H1 (cell line): ENCODE results near the gene ADGRF5. TPM values are rescaled to one million over a fixed set of nuclear protein-coding genes. Genes with fewer than 3 reads are reported as not detected.
"Not testable (repeated sequence)": the region's sequence is repeated elsewhere in the genome, so short reads cannot be mapped to it uniquely, and the experiment has no call there.

Source experiments
- CTCF ChIA-PET: fragments of 300-600 bp; sonication (Branson Sonifier 250); formaldehyde crosslinking; loops from one replicate; lab custom pipeline; 2021; ENCODE audit not compliant: partially characterized antibody; lab: Charles Lee
- POLR2A ChIA-PET: fragments of 300-600 bp; sonication (Branson Sonifier 250); formaldehyde crosslinking; loops from one replicate; lab custom pipeline; 2021; ENCODE audit warnings: inconsistent platforms; ENCODE audit not compliant: partially characterized antibody; lab: Charles Lee
- DNase-seq, 2 experiments: peaks; one replicate each; pipeline versions ENCODE4 v3.0.0 to v3.0.0-alpha.2; 2010 to 2022; ENCODE audit warnings: low spot score in 2 of 2, low read depth in 1 of 2, mixed read lengths in 1 of 2
- FAIRE-seq: peaks from 2 replicates; lab custom pipeline; 2011; peaks lifted over from hg19 to GRCh38; lab: Jason Lieb, UNC
- H2AFZ ChIP-seq: 2 replicates; pipeline ENCODE4 v1.8.1; 2012; ENCODE audit warnings: low read length, inconsistent platforms
- H2AK5ac ChIP-seq: 2 replicates; pipeline ENCODE4 v1.6.1; 2013; ENCODE audit warnings: low read depth, low read length
- H2BK120ac ChIP-seq: replicated peaks from 2 replicates; pipeline ENCODE3; 2013; ENCODE audit warnings: low read depth, low read length, inconsistent platforms
- H2BK12ac ChIP-seq: 2 replicates; pipeline ENCODE4 v1.6.1; 2013; ENCODE audit warnings: low read depth, low read length
- H2BK15ac ChIP-seq: 2 replicates; pipeline ENCODE4 v1.6.1; 2013; ENCODE audit warnings: low read length
- H2BK20ac ChIP-seq: 2 replicates; pipeline ENCODE4 v1.6.1; 2013; ENCODE audit warnings: low read length
- H2BK5ac ChIP-seq: 2 replicates; pipeline ENCODE4 v1.6.1; 2013; ENCODE audit warnings: low read depth, low read length
- H3K14ac ChIP-seq: 2 replicates; pipeline ENCODE4 v1.6.1; 2013; ENCODE audit warnings: inconsistent platforms; ENCODE audit not compliant: insufficient read length
- H3K18ac ChIP-seq: 2 replicates; pipeline ENCODE4 v1.6.1; 2013; ENCODE audit warnings: low read length; ENCODE audit errors: extremely low read depth
- H3K23ac ChIP-seq: 2 replicates; pipeline ENCODE4 v1.6.1; 2013; ENCODE audit warnings: inconsistent platforms; ENCODE audit not compliant: insufficient read length
- H3K23me2 ChIP-seq: 2 replicates; pipeline ENCODE4 v1.6.1; 2013; ENCODE audit warnings: low read depth, low read length
- H3K27ac ChIP-seq: 2 replicates; pipeline ENCODE4 v1.6.1; 2011; ENCODE audit warnings: low read depth, low read length, inconsistent platforms
- H3K27me3 ChIP-seq, 4 experiments: replicated peaks in 1 of 4; 1 replicate in 1 of 4; 2 replicates in 3 of 4; pipeline versions ENCODE4 v1.6.1 to v1.8.1; 2011 to 2013; ENCODE audit warnings: low read length in 3 of 4, mild to moderate bottlenecking in 3 of 4, inconsistent platforms in 2 of 4, mixed read lengths in 2 of 4, moderate library complexity in 1 of 4; ENCODE audit not compliant: control insufficient read depth in 3 of 4, insufficient read depth in 3 of 4; ENCODE audit errors: extremely low read depth in 1 of 4
- H3K36me3 ChIP-seq, 4 experiments: 2 replicates each; pipeline versions ENCODE4 v1.6.1 to v1.8.1; 2011 to 2013; ENCODE audit warnings: mild to moderate bottlenecking in 4 of 4, low read length in 3 of 4, moderate library complexity in 2 of 4, control low read depth in 1 of 4, inconsistent platforms in 1 of 4; ENCODE audit not compliant: insufficient read depth in 4 of 4, control insufficient read depth in 2 of 4
- H3K4ac ChIP-seq: replicated peaks from 2 replicates; pipeline ENCODE3; 2013; ENCODE audit warnings: low read length, low read depth, mixed read lengths, inconsistent platforms; ENCODE audit not compliant: insufficient read length
- H3K4me1 ChIP-seq, 4 experiments: replicated peaks in 1 of 4; 1 replicate in 1 of 4; 2 replicates in 3 of 4; pipeline versions ENCODE4 v1.6.1 to v1.8.1; 2011 to 2013; ENCODE audit warnings: low read length in 3 of 4, inconsistent platforms in 2 of 4, mixed read lengths in 1 of 4; ENCODE audit not compliant: insufficient read depth in 4 of 4, control insufficient read depth in 3 of 4
- H3K4me2 ChIP-seq, 2 experiments: 2 replicates each; pipeline versions ENCODE4 v1.6.1 to v1.8.1; 2011 to 2013; ENCODE audit warnings: low read depth in 2 of 2, low read length in 2 of 2, control low read depth in 1 of 2, inconsistent platforms in 1 of 2, mild to moderate bottlenecking in 1 of 2; ENCODE audit not compliant: insufficient read depth in 1 of 2
- H3K4me3 ChIP-seq, 4 experiments: fragments of 200-600, 300-600 bp in 1 of 4; sonication (generic), shearing (Covaris generic), sonication (Bioruptor Twin) in 1 of 4; 2 replicates each; pipeline versions ENCODE4 v1.5.1 to v1.8.1; 2011 to 2016; ENCODE audit warnings: low read length in 4 of 4, low read depth in 3 of 4, control low read depth in 2 of 4, inconsistent platforms in 2 of 4, mild to moderate bottlenecking in 2 of 4, mixed read lengths in 1 of 4, moderate library complexity in 1 of 4; ENCODE audit not compliant: insufficient read depth in 2 of 4; ENCODE audit errors: extremely low read depth in 1 of 4
- H3K56ac ChIP-seq: replicated peaks from 2 replicates; pipeline ENCODE3; 2013; ENCODE audit warnings: low read depth, mild to moderate bottlenecking, mixed read lengths, low read length, inconsistent platforms; ENCODE audit not compliant: insufficient read length
- H3K79me1 ChIP-seq: 2 replicates; pipeline ENCODE4 v1.6.1; 2013; ENCODE audit warnings: low read depth, low read length, control low read depth
- H3K79me2 ChIP-seq, 2 experiments: 2 replicates each; pipeline versions ENCODE4 v1.6.1 to v1.8.1; 2012 to 2013; ENCODE audit warnings: low read length in 2 of 2, mild to moderate bottlenecking in 2 of 2, inconsistent platforms in 1 of 2; ENCODE audit not compliant: insufficient read depth in 2 of 2, control insufficient read depth in 1 of 2
- H3K9ac ChIP-seq, 4 experiments: replicated peaks in 1 of 4; 1 replicate in 1 of 4; 2 replicates in 3 of 4; pipeline versions ENCODE4 v1.6.1 to v1.8.1; 2011 to 2013; ENCODE audit warnings: low read depth in 3 of 4, low read length in 3 of 4, control low read depth in 2 of 4, mild to moderate bottlenecking in 2 of 4, moderate library complexity in 2 of 4, inconsistent platforms in 1 of 4; ENCODE audit errors: extremely low read depth in 1 of 4
- H3K9me3 ChIP-seq, 2 experiments: 2 replicates each; pipeline versions ENCODE4 v1.6.1 to v1.8.1; 2012 to 2013; ENCODE audit warnings: mild to moderate bottlenecking in 2 of 2, moderate library complexity in 2 of 2, control low read depth in 1 of 2, inconsistent platforms in 1 of 2, low read depth in 1 of 2, low read length in 1 of 2, mixed read lengths in 1 of 2; ENCODE audit not compliant: insufficient read depth in 2 of 2
- H4K20me1 ChIP-seq, 2 experiments: replicated peaks in 1 of 2; 2 replicates each; pipeline versions ENCODE3 to v1.8.1; 2011 to 2013; ENCODE audit warnings: inconsistent platforms in 2 of 2, low read length in 2 of 2, mild to moderate bottlenecking in 1 of 2; ENCODE audit not compliant: insufficient read depth in 2 of 2, control insufficient read depth in 1 of 2
- H4K5ac ChIP-seq: 2 replicates; pipeline ENCODE4 v1.6.1; 2013; ENCODE audit warnings: low read length, low read depth, mixed read lengths, inconsistent platforms; ENCODE audit not compliant: insufficient read length
- H4K8ac ChIP-seq: 2 replicates; pipeline ENCODE4 v1.8.0; 2013; ENCODE audit warnings: mild to moderate bottlenecking, moderate library complexity, low read length, inconsistent platforms; ENCODE audit not compliant: insufficient read depth; ENCODE audit errors: extremely low read depth
- H4K91ac ChIP-seq: replicated peaks from 2 replicates; pipeline ENCODE3; 2013; ENCODE audit warnings: low read length, mixed read lengths, inconsistent platforms; ENCODE audit not compliant: insufficient read length
- MAFK ChIP-seq: IDR thresholded peaks from 2 replicates; pipeline ENCODE4 v1.6.1; 2012; ENCODE audit warnings: low read depth, mild to moderate bottlenecking, improper control_type of control experiment, low read length
- WGBS, 2 experiments: shearing (Covaris generic) in 1 of 2; methylation state at CpG; one replicate each; pipeline versions ENCODE4 v1.1.6 to v1.1.7; 2013 to 2015; ENCODE audit warnings: low lambda C conversion rate in 2 of 2, mixed read lengths in 2 of 2, inconsistent platforms in 1 of 2, low coverage in 1 of 2, missing lambda C conversion rate in 1 of 2; ENCODE audit not compliant: insufficient replicate concordance in 2 of 2, insufficient coverage in 1 of 2, insufficient read length in 1 of 2; ENCODE audit errors: extremely low coverage in 1 of 2, missing lambda C conversion rate in 1 of 2; 5-methylcytosine and 5-hydroxymethylcytosine counted together
- polyA plus RNA-seq, 7 experiments: library from polyadenylated mRNA; depleted of rRNA in 3 of 7; stranded (reverse) in 5 of 7; unstranded in 2 of 7; fragments of >200 nt in 5 of 7; fragments of 200-250 nt in 2 of 7; gene quantifications; 1 replicate in 5 of 7; 2 replicates in 1 of 7; 4 replicates in 1 of 7; pipeline versions ENCODE4 v1.2.1 to v1.2.3, GENCODE V29; 2011 to 2013; ENCODE audit warnings: missing spikeins in 2 of 7, mixed read lengths in 2 of 7
- total RNA-seq: library from RNA; stranded (reverse); fragmentation: NEBNext Ultra II Directional; extraction: Animal tissue kit (Norgen Biotek cat#: 25700); gene quantifications from 2 replicates; pipeline ENCODE4 v1.2.1, GENCODE V29; 2021

Gene ADGRF5
- total and polyA plus RNA-seq, 2 of the 8 experiments (the other 6 are each of a cell fraction or from before 2014, with no cell fraction given) = 0.06 TPM; not detected in 1

DNA sequence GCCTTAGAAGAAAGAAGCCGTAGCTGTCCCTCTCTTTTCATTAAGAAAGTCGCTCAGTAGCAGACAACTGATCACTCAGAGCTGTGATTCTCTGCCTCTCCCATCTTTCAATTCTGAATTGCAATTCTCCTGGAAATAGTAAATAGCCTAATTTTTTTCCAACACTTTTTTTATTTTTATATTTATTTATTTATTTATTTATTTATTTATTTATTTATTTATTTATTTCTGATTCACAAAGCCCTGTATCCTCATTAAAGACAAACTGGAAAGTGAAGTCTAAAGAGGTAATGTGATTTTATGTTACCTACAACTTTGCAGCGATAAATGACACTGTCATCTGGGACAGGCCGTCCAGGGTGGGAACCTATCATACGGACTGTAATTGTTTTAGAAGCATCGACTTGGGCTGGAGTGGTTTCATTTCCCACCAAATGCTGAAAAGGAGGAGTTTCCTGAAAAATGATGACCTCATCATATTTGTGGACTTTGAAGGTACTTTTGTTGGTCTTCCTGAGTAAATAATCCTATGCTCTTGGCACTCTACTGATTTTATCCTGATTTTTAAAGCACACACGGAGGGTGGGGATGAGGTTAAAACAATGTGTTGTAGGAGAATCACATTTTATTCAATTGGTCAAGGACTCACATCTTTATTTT lies 87.4 kb downstream of the ADGRF5 start:
- H2AK5ac ChIP-seq, H2BK20ac ChIP-seq, H3K36me3 ChIP-seq, H2BK12ac ChIP-seq, H3K14ac ChIP-seq: not testable (repeated sequence)
- TF ChIP-seq MAFK = peak; percentile 87
- TF ChIP-seq, all 59 proteins: peak for 1; not testable (repeated sequence) for 58
- DNase-seq, H3K56ac ChIP-seq, H3K79me2 ChIP-seq, H3K18ac ChIP-seq, H3K4me2 ChIP-seq, H2AFZ ChIP-seq, H3K27ac ChIP-seq, H3K4me1 ChIP-seq, H2BK120ac ChIP-seq, H3K79me1 ChIP-seq, H4K20me1 ChIP-seq, H3K23ac ChIP-seq, H3K4me3 ChIP-seq, H4K5ac ChIP-seq, H3K23me2 ChIP-seq, H4K91ac ChIP-seq, H3K9me3 ChIP-seq, H2BK15ac ChIP-seq, H3K9ac ChIP-seq, CTCF ChIA-PET, H2BK5ac ChIP-seq, H3K4ac ChIP-seq, H3K27me3 ChIP-seq, H4K8ac ChIP-seq, FAIRE-seq: not testable (repeated sequence)
- POLR2A ChIA-PET = interaction anchor here (0.7 kb wide), 1 partner anchor 14 kb away, joined by 3 read pairs; no protein-coding TSS in a partner anchor
- 81% methylated on average over 7 of the region's 7 CpGs; no CpG with 5 or more reads in 1 of the 2 experiments for WGBS, 2 experiments
